HepG2 (cell line): Measurements from ENCODE around the gene MTR. TPM values are rescaled to one million over a fixed set of nuclear protein-coding genes. Genes with fewer than 3 reads are reported as not detected.

Experiments
- CCDC6 ChIP-seq: sonication (generic); formaldehyde crosslinking; IDR thresholded peaks from 2 replicates; pipeline ENCODE4 v1.8.1; 2022; ENCODE audit warnings: mild to moderate bottlenecking, missing genetic modification reagents, moderate library complexity
- GPN1 ChIP-seq: sonication (generic); formaldehyde crosslinking; IDR thresholded peaks from 2 replicates; pipeline ENCODE4 v1.5.1; 2020; ENCODE audit warnings: missing genetic modification reagents, borderline replicate concordance
- SALL1 ChIP-seq: sonication (generic); formaldehyde crosslinking; IDR thresholded peaks from 2 replicates; pipeline ENCODE4 v1.8.0; 2022; ENCODE audit warnings: mild to moderate bottlenecking, missing genetic modification reagents
- SNAPC4 ChIP-seq: sonication (generic); formaldehyde crosslinking; IDR thresholded peaks from 2 replicates; pipeline ENCODE4 v1.4.0; 2020; ENCODE audit warnings: mild to moderate bottlenecking, missing genetic modification reagents
- ZFY ChIP-seq: sonication (generic); formaldehyde crosslinking; IDR thresholded peaks from 2 replicates; pipeline ENCODE4 v1.4.0; 2020; ENCODE audit warnings: missing genetic modification reagents
- ZNF317 ChIP-seq: sonication (generic); formaldehyde crosslinking; IDR thresholded peaks from 2 replicates; pipeline ENCODE4 v1.5.0; 2020; ENCODE audit warnings: mild to moderate bottlenecking, missing genetic modification reagents
- ZNF619 ChIP-seq: sonication (generic); formaldehyde crosslinking; IDR thresholded peaks from 2 replicates; pipeline ENCODE4 v1.4.0; 2020; ENCODE audit warnings: mild to moderate bottlenecking, missing genetic modification reagents
- ZNF737 ChIP-seq: sonication (generic); formaldehyde crosslinking; IDR thresholded peaks from 2 replicates; pipeline ENCODE4 v1.5.0; 2020; ENCODE audit warnings: missing genetic modification reagents, mild to moderate bottlenecking, borderline replicate concordance
- polyA plus RNA-seq, 8 experiments: library from polyadenylated mRNA; depleted of rRNA in 3 of 8; stranded (reverse) in 7 of 8; unstranded in 1 of 8; fragments of >200 nt; fragmentation: Illumina TruSeq in 4 of 8; extraction: Trizol in 4 of 8; gene quantifications; 2 replicates each; pipeline versions ENCODE4 v1.2.1 to v1.2.3, GENCODE V29; 2011 to 2016; ENCODE audit warnings: low read depth in 4 of 8, missing spikeins in 1 of 8, mixed read lengths in 1 of 8; ENCODE audit not compliant: insufficient read depth in 1 of 8
- total RNA-seq, 5 experiments: library from RNA; depleted of rRNA; stranded (reverse); fragments of >200 nt; fragmentation: Illumina TruSeq; extraction: Trizol; gene quantifications; 2 replicates each; pipeline ENCODE4 v1.2.3, GENCODE V29; 2016; ENCODE audit warnings: low read depth in 1 of 5
- TF ChIP-seq, protein P1 (sequence below): sonication (generic); formaldehyde crosslinking; IDR thresholded peaks from 2 replicates; pipeline ENCODE4 v1.4.0; 2020; ENCODE audit warnings: mild to moderate bottlenecking, missing genetic modification reagents
- TF ChIP-seq, protein P2 (sequence below): sonication (generic); formaldehyde crosslinking; IDR thresholded peaks from 2 replicates; pipeline ENCODE4 v1.8.1; 2023; ENCODE audit warnings: mild to moderate bottlenecking, missing genetic modification reagents

MTR gene
- total and polyA plus RNA-seq, 2 of the 13 experiments (the other 11 are each of a cell fraction or from before 2014, with no cell fraction given): 16.3 to 36.1 TPM

DNA sequence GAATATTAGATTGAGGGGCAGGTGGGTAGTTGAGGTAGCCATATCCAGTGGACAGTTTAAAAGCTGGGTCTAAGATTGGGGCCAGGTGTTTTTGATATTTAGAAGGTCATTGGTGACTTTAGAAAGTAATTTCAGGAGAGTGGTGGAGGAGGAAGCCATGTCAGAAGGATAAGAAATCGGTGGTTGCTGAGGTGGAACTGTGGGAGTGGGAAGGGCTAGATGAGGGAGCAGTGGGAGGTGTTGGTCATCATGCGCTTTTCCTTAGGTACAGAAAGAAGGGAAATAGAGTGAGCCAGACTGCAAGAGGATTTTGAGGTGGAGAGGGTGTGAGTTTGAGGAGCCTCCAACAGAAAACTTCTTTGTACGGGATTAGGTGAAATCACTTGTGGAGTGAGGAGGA, 7.2 kb downstream of the MTR start (continued):
- TF ChIP-seq SNAPC4 (no peak), ZFY (CRISPR knock-in tag) (no peak), SALL1 (no peak), CCDC6 (CRISPR knock-in tag) (no peak), ZNF317 (CRISPR knock-in tag) (no peak), GPN1 (CRISPR knock-in tag) (no peak), ZNF619 (CRISPR knock-in tag) (no peak), ZNF737 (no peak)
- TF ChIP-seq, protein P1, sequence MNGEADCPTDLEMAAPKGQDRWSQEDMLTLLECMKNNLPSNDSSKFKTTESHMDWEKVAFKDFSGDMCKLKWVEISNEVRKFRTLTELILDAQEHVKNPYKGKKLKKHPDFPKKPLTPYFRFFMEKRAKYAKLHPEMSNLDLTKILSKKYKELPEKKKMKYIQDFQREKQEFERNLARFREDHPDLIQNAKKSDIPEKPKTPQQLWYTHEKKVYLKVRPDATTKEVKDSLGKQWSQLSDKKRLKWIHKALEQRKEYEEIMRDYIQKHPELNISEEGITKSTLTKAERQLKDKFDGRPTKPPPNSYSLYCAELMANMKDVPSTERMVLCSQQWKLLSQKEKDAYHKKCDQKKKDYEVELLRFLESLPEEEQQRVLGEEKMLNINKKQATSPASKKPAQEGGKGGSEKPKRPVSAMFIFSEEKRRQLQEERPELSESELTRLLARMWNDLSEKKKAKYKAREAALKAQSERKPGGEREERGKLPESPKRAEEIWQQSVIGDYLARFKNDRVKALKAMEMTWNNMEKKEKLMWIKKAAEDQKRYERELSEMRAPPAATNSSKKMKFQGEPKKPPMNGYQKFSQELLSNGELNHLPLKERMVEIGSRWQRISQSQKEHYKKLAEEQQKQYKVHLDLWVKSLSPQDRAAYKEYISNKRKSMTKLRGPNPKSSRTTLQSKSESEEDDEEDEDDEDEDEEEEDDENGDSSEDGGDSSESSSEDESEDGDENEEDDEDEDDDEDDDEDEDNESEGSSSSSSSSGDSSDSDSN (CRISPR knock-in tag): no peak
- TF ChIP-seq, protein P2, sequence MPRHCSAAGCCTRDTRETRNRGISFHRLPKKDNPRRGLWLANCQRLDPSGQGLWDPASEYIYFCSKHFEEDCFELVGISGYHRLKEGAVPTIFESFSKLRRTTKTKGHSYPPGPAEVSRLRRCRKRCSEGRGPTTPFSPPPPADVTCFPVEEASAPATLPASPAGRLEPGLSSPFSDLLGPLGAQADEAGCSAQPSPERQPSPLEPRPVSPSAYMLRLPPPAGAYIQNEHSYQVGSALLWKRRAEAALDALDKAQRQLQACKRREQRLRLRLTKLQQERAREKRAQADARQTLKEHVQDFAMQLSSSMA (CRISPR knock-in tag): no peak
